Cortex of kidney (tissue), 1 donor: ENCODE measurements around the gene ECT2L.

ENCODE experiments used
- DNase-seq: peaks from one replicate; lab custom pipeline; 2025; lab: John Stamatoyannopoulos, UW

The ECT2L gene, protein sequence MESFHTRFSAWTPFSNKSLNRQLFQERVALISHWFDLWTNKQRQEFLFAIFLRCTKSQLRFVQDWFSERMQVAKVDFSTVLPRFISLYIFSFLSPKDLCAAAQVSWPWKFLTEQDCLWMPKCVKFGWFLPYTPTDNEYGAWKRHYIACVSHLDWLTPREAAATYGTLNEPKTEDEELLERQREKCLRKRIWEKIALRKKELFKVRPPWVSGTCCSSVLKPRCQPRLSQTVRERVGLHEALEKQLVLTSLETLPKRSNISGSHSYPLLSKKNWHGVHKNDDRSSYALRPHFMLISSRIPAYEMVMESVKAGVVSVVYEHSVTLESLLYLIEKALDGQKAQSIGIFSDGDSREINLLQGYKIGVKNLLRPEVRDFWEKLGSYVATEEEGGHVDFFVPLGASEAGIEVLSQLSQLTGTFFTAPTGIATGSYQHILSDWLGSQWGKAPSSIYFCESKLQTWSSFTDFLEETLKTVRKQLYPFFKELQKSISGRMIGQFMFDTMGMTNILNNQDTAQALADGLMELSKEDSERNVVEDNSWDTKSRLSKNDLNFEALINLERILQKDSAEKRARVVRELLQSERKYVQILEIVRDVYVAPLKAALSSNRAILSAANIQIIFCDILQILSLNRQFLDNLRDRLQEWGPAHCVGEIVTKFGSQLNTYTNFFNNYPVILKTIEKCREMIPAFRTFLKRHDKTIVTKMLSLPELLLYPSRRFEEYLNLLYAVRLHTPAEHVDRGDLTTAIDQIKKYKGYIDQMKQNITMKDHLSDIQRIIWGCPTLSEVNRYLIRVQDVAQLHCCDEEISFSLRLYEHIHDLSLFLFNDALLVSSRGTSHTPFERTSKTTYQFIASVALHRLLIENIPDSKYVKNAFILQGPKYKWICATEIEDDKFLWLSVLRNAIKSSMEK

DNA sequence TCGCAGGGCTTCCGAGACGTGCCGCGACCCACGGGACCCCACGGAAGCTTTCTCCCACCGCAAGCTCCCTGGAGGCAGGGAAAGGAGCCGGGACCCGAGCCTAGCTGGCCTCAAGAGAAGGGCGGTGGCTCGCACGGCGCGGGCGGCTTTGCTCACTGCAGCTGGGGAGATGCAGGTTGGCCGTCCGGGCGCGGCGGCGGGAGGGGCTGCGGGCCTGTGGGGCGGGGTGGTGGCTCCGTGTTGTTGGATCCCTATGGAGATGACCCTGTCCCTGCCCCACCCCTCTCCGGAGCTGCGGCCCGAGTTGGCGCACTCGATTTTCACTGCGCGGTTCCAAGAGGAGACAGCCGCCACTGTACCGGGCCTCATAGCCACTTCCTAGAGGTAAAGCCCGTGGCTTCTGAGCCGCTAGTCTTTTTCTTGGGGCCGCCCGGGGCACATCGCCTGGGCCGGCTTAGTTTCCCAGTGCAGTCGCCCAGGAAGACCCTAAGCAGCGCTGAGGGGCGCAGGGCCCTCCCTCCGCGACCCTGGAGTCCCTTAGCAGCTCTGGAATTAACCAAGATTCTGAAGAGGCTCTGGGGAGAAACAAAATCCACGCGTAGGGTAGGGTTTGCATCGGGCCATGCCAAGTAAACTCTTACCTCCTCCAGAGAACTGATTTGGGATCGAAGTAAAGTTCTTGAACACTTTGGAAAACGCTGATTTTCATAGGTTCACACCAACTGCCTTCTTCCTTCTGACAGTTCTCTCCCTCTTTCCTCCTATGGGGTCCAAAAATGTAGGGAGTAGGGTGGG, at the start of gene ECT2L:
Gene ECT2L, plus strand, starts transcription at position 279 of the 795 bp plus-strand sequence. CDS start 17,188 bp downstream, outside the sequence.
- no peak for DNase-seq

- DNase-seq, result no peak
Measured at GRCh38 chr6:138752017-138752416, 43.9 kb upstream of the ECT2L start.

DNA sequence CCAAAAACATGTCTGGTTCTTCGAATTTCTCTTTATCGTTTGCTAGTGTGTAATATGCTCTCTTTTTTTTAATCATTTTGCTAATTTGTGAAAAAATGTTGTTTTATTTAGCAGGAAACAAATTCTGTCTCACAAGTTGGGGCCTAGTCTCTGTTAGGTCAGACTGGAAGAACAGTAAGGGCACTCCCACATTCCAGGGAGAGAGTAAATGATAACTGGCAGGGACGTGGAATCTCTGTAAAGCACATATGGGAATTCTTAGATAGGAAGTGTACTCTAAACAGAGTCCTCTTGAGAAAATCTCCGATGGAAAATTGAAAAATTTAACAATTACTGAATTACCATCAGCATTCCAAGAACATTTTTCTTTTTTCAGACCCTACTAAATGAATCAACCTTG, 38.8 kb upstream of the ECT2L start:
- DNase-seq, result no peak

DNA sequence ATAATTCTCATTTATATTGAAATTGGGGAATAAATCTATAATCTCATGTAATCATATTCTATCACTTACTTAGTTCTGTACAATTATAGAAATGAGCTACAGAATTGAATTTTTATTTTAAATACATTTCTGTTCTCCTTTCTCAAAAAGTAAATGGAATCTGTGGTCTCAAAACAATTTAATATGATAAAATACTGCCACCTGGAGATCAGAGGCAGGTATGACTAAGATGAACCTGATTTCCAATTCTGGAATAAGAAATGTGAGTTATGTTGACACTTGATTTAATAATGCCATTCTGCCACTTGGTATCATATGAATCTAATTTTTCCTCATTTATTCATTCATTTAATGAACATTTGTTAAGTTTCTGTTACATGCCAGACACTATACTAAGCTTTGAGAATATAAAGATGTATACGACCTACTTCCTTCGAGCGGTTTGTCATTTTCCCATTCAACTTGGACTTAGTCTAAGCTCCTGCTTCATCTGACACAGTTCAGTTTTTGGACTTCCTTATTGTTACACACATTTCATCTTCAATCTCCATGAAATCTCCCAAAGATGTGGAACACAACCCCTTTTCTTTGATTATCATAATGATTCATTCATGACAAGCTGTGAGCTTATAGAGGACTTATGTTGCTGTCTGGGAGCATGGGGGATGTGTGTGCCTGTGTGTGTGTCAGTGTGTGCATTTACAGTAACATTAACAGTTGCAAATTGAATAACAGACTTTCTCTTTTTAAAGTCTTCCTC, 29.8 kb upstream of the ECT2L start:
- no peak for DNase-seq

GRCh38 chr6:138769102-138769676, 26.7 kb upstream of the ECT2L start:
- DNase-seq, result no peak

- DNase-seq, result no peak
Measured at GRCh38 chr6:138772596-138773176, 23.2 kb upstream of the ECT2L start.

DNA sequence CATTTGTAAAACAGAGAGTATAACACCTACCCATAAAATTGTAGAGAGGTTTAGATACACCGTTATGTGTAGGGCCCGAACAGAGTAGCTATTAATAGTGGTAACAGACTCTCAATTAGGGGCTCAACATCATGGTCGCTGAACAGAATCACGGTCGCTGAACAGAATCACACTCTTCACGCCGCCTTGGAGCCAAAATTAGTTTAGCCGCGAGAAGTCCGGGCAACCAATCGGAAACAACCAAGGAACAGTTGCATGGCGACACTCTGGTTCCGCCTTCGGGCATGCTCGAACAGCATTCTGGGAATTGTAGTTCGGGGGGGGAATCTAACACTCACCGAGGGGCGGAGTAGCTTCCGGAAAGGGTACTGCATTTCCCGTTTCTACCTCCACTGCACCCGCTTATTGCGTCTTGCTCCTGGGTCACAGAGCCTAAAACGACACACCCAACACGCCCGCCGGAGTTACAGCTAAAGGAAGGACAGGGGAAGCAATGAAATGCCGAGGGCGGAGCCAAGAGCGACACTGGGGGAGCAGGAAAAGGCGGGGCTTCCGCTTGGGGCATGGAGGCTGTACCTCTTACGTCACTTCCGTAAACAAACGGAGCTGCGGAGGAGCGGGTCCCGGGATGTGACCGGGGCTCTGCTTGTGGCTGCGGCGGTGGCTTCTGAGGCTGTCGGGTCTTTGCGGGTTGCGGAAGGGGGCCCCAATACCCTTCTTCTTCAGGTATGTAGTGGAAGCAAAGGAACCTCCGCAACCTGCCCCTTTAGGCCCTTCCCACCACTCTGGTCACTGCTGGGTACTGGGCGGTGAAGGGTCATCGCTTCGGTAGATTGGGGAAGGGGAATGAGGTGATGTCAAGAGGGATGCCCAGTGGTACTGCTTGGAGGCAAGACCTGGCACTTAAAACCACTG, 22.5 kb upstream of the ECT2L start, which contains the start of gene CCDC28A:
Gene CCDC28A, plus strand, starts transcription at position 593 of the 915 bp plus-strand sequence. CDS start 2,352 bp downstream, outside the sequence.
- DNase-seq, result no peak

DNA sequence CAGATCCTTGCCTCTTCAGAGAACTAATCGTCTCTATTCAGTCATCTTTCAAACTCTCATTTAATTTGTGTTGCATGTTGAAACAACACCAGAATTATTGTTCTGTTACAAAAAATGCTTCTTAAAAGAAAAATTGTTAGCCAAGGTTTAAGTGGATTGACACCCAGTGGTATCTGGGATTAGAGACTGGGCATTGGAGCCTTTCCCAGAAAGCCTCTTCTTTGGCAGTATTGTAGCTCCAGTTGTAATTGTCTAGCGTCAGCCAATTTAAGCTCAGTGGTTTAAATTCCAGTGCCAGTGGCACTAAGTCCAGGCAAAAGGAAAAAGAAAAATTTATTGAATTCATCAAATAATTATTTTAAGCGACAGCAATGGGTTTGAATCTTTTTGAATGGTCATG, 21.5 kb upstream of the ECT2L start:
- no peak for DNase-seq

DNA sequence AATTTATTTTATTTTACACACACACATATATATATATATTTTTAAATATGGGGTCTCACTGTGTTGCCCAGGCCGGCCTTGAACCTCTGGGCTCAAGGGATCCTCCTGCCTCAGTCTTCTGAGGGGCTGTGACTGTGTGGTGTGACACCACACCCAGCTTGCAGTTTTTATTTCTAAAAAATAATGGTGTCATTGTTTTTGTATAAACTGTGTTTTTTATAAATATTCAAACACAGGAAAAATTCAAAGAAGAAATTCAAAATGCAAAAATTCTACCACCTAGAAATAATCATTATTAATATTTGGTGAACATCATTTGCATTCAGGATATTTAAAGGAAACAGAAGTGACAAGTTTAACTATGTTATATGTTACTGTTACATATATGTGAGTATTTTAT, 19.2 kb upstream of the ECT2L start:
- no peak for DNase-seq

- no peak for DNase-seq
Measured at GRCh38 chr6:138778331-138778730, 17.6 kb upstream of the ECT2L start.

- DNase-seq, result no peak
Measured at GRCh38 chr6:138782243-138782642, 13.6 kb upstream of the ECT2L start.

DNA sequence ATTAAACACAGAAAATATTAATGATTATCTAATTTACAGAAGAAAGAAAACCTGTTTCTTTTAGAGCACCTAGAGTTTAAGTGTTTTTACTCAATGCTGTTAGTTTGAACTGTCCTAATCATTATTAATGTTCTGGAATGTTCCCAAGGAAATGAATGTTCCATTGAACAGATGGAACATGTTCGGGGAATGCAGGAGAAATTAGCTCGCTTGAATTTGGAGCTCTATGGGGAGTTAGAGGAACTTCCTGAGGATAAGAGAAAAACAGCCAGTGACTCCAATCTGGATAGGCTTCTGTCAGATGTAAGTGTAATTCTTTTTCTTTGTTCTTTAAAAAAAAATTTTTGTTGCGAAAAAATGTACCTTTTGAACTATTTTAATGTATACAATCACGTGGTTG, 10.8 kb upstream of the ECT2L start:
- DNase-seq, result no peak

DNA sequence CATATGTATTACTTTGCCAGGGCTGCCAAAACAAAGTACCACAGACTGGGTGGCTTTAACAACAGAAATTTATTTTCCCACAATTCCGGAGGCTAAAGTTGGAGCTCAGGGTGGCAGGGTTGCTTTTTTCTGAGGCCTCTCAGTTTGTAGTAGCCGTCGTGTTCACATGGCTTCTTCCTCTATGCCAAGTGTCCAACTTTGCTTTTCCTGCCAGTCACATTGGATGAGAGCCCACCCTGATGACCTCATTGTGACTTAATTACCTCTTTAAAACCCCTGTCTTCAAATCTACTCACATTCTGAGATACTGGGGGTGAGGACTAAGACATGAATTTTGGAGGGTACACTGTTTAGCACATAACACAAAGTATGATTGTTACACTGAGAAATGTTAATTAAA, 9.9 kb upstream of the ECT2L start:
- DNase-seq, result no peak

- DNase-seq, result no peak
Measured at GRCh38 chr6:138787138-138787537, 8.7 kb upstream of the ECT2L start.

- DNase-seq, result no peak
Measured at GRCh38 chr6:138796771-138797170, 884 bp downstream of the ECT2L start.

GRCh38 chr6:138797806-138798446, 2.0 kb downstream of the ECT2L start:
- DNase-seq, result no peak

GRCh38 chr6:138800377-138801150, 4.7 kb downstream of the ECT2L start:
- no peak for DNase-seq

- DNase-seq, result no peak
Measured at GRCh38 chr6:138803331-138803730, 7.4 kb downstream of the ECT2L start.
